Heart left ventricle (tissue), 13 donors: Measurements from ENCODE around the gene AIF1.

Source experiments
- POLR2A ChIP-seq, 2 donors: fragments of 450-650 bp; IDR thresholded peaks; one replicate each; pipeline ENCODE4 v1.6.1; 2017; ENCODE audit warnings: antibody characterized with exemption in 2 of 2, mild to moderate bottlenecking in 2 of 2, moderate library complexity in 2 of 2
- TF ChIP-seq, protein P1 (sequence below), 12 donors: fragments of 200-600 bp; sonication (generic) in 4 of 12; IDR thresholded peaks; one replicate each; pipeline versions ENCODE4 v1.5.0 to v1.8.0; 2018 to 2022; ENCODE audit warnings: antibody characterized with exemption in 12 of 12, mild to moderate bottlenecking in 5 of 12
- donor health status: ischemic (EF 13 %, LVEDD 7.1; RV severe dilation, severe dysfunction).
- donor health status: DM: no; HTN: yes; CAD: no.
- donor health status: DM: no; HTN: no; CAD: no.
- donor health status: ischemic (EF 25% LVEDD 6.9; RV normal size, moderate dysfunction).
- donor health status: ischemic (EF 25% LVEDD 5.7; RV mildly dilated, moderate dysfunction).
- donor health status: ischemic (EF 35%, LVEDD 5.7; RV mildly dilated, moderate dysfunction).
- donor health status: nonischemic (EF 11% LVEDD 7.7; RV severe dilation, severe dysfunction).
- donor health status: DM: yes; HTN: yes; CAD: no.
- donor health status: PGD.
- donor health status: ischemic (EF 29% LVEDD 5.4; RV normal size, mild dysfunction).
- donor health status: nonischemic (EF 23%, LVEDD 6.1; RV moderate dilation, normal function).

DNA sequence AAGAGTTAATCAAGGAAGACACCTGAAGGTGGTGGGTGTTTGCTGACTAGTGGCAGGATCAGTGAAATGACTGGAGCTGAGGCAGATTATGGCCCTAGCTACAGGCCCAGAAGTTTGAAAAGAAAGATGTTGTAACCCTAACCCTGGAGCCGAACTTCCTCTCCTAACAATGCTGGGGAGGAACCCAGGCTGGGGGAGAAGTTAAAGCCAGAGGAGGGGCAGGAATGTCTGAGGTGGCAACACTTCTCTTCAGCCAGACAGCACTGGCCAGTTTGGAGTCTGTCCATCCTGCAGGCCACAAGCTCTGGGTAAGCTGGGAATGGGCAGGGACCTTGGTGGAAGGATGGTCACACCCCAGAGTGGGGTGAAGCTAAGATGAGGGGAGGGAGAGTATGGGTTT is 29.0 kb upstream of the AIF1 start, which contains the start of gene LST1:
- TF ChIP-seq, protein P1, sequence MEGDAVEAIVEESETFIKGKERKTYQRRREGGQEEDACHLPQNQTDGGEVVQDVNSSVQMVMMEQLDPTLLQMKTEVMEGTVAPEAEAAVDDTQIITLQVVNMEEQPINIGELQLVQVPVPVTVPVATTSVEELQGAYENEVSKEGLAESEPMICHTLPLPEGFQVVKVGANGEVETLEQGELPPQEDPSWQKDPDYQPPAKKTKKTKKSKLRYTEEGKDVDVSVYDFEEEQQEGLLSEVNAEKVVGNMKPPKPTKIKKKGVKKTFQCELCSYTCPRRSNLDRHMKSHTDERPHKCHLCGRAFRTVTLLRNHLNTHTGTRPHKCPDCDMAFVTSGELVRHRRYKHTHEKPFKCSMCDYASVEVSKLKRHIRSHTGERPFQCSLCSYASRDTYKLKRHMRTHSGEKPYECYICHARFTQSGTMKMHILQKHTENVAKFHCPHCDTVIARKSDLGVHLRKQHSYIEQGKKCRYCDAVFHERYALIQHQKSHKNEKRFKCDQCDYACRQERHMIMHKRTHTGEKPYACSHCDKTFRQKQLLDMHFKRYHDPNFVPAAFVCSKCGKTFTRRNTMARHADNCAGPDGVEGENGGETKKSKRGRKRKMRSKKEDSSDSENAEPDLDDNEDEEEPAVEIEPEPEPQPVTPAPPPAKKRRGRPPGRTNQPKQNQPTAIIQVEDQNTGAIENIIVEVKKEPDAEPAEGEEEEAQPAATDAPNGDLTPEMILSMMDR (IDR thresholded peaks at IDR 0.05), result no peak
- TF ChIP-seq POLR2A (IDR thresholded peaks at IDR 0.05), result no peak
